ENCODE data around the gene CCDC201.

DNA sequence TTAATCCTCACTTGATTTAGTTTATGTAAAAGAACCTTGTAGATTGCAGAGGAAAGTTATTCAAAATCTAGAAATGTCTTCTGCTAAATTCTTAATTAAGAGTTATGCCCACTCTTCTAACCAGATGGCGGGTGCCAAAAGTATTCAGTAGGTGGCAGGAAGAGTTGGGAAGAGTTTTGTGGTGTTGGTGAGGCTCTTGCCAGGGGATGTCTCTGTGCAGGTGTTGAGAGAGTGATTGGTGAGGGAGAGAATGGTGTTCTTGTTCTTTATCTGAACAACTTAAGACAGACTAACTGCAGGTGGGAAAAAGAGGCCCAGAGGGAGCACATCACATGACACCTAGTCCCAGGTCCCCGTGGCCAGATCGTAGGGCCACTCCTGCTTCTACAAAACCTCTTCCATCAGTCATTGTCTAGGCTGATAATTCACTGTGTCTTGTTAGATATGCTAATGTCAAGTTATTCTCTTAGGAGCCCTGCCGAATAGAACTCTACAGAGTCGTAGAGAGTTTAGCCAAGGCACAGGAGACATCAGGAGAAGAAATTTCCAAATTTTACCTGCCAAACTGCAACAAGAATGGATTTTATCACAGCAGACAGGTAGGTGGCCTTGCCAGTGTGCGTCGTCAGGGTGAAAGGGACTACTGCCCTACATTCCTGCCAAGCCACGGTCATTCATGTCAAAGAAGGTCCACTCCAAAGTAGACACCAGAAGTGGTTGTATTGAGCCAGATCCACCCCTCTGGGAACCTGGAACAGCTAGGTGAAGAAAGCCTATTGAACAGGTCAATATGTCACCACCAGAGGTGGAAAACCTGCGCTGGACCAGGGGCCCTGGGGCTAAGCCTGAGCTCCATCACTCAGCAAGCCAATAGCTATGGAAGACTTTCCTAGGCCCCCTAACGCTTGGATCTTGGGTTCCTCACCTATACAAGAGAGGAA is 18.9 kb upstream of the CCDC201 start:
- TF ChIP-seq RAD21 (IDR thresholded peaks at IDR 0.05; ENCODE audit: low read length) (no peak), GABPA (IDR thresholded peaks at IDR 0.05; ENCODE audit: low read depth) (no peak), RFX5 (IDR thresholded peaks at IDR 0.05; ENCODE audit: low read length) (no peak), ELF1 (IDR thresholded peaks at IDR 0.05) (no peak), POLR2AphosphoS5 (IDR thresholded peaks at IDR 0.05; ENCODE audit: low read depth, low read length) (no peak), RCOR1 (IDR thresholded peaks at IDR 0.05; ENCODE audit: low read length) (no peak), USF1 (IDR thresholded peaks at IDR 0.05; ENCODE audit: borderline replicate concordance, low read depth) (no peak), SMC3 (IDR thresholded peaks at IDR 0.05; ENCODE audit: low read depth, low read length) (no peak), FOXJ3 (CRISPR knock-in tag; IDR thresholded peaks at IDR 0.05) (no peak)
- TF ChIP-seq, protein P1, sequence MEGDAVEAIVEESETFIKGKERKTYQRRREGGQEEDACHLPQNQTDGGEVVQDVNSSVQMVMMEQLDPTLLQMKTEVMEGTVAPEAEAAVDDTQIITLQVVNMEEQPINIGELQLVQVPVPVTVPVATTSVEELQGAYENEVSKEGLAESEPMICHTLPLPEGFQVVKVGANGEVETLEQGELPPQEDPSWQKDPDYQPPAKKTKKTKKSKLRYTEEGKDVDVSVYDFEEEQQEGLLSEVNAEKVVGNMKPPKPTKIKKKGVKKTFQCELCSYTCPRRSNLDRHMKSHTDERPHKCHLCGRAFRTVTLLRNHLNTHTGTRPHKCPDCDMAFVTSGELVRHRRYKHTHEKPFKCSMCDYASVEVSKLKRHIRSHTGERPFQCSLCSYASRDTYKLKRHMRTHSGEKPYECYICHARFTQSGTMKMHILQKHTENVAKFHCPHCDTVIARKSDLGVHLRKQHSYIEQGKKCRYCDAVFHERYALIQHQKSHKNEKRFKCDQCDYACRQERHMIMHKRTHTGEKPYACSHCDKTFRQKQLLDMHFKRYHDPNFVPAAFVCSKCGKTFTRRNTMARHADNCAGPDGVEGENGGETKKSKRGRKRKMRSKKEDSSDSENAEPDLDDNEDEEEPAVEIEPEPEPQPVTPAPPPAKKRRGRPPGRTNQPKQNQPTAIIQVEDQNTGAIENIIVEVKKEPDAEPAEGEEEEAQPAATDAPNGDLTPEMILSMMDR (IDR thresholded peaks at IDR 0.05), result no peak
